ENCODE measurements around the gene SLCO4C1.

Gene SLCO4C1, protein sequence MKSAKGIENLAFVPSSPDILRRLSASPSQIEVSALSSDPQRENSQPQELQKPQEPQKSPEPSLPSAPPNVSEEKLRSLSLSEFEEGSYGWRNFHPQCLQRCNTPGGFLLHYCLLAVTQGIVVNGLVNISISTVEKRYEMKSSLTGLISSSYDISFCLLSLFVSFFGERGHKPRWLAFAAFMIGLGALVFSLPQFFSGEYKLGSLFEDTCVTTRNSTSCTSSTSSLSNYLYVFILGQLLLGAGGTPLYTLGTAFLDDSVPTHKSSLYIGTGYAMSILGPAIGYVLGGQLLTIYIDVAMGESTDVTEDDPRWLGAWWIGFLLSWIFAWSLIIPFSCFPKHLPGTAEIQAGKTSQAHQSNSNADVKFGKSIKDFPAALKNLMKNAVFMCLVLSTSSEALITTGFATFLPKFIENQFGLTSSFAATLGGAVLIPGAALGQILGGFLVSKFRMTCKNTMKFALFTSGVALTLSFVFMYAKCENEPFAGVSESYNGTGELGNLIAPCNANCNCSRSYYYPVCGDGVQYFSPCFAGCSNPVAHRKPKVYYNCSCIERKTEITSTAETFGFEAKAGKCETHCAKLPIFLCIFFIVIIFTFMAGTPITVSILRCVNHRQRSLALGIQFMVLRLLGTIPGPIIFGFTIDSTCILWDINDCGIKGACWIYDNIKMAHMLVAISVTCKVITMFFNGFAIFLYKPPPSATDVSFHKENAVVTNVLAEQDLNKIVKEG

DNA sequence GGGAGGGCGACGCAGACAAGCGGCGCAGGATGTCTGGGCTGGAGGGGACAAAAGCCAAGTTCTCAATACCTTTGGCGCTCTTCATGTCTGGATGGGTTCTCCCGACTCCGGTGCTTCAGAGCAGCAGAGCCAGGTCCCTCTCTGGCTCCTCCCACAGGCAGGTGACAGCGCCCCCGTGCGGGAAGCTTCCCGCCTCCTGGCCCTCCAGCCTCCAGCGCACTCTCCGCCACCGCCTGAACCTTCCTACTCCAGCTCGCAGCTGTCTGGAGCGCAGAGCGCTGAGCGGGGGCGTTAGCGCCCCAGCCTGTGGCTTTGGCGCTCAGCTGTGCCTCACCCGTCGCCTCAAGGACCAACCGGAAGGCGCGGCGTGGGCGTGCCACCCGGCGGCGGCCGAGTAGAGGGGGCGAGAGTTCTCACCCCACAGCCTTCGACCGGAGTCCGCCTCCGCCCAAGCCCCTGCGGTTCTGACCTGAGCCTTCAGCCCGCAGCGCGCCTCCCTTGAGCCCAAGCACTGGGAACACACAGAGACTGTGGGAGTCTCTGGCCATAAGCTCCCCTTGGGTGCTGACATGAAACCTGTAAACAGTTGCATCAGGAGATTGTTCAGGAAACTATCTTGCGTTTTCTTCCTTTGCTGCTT, at the start of gene SLCO4C1:
TSS of gene SLCO4C1 (minus strand) at position 107 of the 640 bp plus-strand sequence. CDS start at position 85, 22 bp downstream.
- TF ChIP-seq CEBPB (IDR thresholded peaks at IDR 0.05): no peak
- peak; percentile 41; the same call in 1 of the 2 replicates for TF ChIP-seq RAD21 (IDR thresholded peaks at IDR 0.05; ENCODE audit: low read depth)
- TF ChIP-seq, protein P1, sequence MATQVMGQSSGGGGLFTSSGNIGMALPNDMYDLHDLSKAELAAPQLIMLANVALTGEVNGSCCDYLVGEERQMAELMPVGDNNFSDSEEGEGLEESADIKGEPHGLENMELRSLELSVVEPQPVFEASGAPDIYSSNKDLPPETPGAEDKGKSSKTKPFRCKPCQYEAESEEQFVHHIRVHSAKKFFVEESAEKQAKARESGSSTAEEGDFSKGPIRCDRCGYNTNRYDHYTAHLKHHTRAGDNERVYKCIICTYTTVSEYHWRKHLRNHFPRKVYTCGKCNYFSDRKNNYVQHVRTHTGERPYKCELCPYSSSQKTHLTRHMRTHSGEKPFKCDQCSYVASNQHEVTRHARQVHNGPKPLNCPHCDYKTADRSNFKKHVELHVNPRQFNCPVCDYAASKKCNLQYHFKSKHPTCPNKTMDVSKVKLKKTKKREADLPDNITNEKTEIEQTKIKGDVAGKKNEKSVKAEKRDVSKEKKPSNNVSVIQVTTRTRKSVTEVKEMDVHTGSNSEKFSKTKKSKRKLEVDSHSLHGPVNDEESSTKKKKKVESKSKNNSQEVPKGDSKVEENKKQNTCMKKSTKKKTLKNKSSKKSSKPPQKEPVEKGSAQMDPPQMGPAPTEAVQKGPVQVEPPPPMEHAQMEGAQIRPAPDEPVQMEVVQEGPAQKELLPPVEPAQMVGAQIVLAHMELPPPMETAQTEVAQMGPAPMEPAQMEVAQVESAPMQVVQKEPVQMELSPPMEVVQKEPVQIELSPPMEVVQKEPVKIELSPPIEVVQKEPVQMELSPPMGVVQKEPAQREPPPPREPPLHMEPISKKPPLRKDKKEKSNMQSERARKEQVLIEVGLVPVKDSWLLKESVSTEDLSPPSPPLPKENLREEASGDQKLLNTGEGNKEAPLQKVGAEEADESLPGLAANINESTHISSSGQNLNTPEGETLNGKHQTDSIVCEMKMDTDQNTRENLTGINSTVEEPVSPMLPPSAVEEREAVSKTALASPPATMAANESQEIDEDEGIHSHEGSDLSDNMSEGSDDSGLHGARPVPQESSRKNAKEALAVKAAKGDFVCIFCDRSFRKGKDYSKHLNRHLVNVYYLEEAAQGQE (IDR thresholded peaks at IDR 0.05; ENCODE audit: low read depth): no peak
- TF ChIP-seq, protein P2, sequence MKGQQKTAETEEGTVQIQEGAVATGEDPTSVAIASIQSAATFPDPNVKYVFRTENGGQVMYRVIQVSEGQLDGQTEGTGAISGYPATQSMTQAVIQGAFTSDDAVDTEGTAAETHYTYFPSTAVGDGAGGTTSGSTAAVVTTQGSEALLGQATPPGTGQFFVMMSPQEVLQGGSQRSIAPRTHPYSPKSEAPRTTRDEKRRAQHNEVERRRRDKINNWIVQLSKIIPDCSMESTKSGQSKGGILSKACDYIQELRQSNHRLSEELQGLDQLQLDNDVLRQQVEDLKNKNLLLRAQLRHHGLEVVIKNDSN (IDR thresholded peaks at IDR 0.05): peak; percentile 13; the same call in 1 of the 2 replicates
- peak; percentile 44 for TF ChIP-seq TEAD4 (IDR thresholded peaks at IDR 0.05)
- peak; percentile 14; the same call in 1 of the 2 replicates for TF ChIP-seq TCF12 (IDR thresholded peaks at IDR 0.05; ENCODE audit: low read depth)
- TF ChIP-seq, protein P3, sequence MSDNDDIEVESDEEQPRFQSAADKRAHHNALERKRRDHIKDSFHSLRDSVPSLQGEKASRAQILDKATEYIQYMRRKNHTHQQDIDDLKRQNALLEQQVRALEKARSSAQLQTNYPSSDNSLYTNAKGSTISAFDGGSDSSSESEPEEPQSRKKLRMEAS (IDR thresholded peaks at IDR 0.05): no peak; the same call in none of the 2 replicates
- TF ChIP-seq NFIC (IDR thresholded peaks at IDR 0.05): 0 out of 2 replicates have a peak, but pooled peaks have one; percentile 6
- no peak for TF ChIP-seq ZBTB7A (IDR thresholded peaks at IDR 0.05; ENCODE audit: low read depth)
- no peak for TF ChIP-seq EP300 (IDR thresholded peaks at IDR 0.05; ENCODE audit: borderline replicate concordance)
- TF ChIP-seq CREB1 (IDR thresholded peaks at IDR 0.05; ENCODE audit: low read depth): no peak
- no peak for TF ChIP-seq FOXM1 (IDR thresholded peaks at IDR 0.05; ENCODE audit: borderline replicate concordance, low read depth)
- 0 out of 2 replicates have a peak, but pooled peaks have one; percentile 22 for TF ChIP-seq YY1 (IDR thresholded peaks at IDR 0.05; ENCODE audit: low read depth)
- TF ChIP-seq EGR1 (IDR thresholded peaks at IDR 0.05): peak; percentile 99
- TF ChIP-seq TAF1 (IDR thresholded peaks at IDR 0.05; ENCODE audit: low read depth): peak; percentile 38; the same call in 1 of the 2 replicates

DNA sequence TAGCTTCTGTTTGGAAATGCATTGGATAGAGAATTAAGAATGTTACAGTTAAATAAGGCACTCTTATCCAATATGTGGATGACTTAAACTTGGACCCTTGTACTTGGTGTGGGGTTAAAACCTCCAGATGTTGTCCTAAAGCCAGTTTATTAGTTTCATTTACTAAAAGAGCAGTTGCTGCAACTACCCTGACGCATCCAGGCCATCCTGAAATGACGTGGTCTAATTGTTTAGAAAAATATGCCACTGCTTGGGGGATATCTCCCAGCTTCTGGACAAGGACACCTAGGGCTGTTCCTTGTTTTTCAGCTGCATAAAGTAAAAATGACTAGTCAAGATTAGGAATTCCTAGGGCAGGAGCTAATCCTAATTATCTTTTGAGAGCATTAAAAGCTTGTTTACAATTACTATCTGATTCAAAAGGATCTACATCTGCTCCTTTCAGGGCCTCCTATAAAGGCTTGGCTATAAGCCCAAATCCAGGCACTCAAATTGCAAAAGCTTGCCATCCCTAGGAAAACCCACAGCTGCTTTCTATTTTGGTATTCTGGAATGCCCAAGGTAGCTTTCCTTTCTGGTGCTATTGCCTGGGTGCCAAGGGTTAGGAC, 45.7 kb upstream of the SLCO4C1 start:
- no peak for TF ChIP-seq EGR1 (IDR thresholded peaks at IDR 0.05)
- TF ChIP-seq ZBTB7A (IDR thresholded peaks at IDR 0.05; ENCODE audit: low read depth): no peak
- no peak for TF ChIP-seq CREB1 (IDR thresholded peaks at IDR 0.05; ENCODE audit: low read depth)
- TF ChIP-seq TEAD4 (IDR thresholded peaks at IDR 0.05): no peak
- TF ChIP-seq EP300 (IDR thresholded peaks at IDR 0.05; ENCODE audit: borderline replicate concordance): no peak
- no peak for TF ChIP-seq FOXM1 (IDR thresholded peaks at IDR 0.05; ENCODE audit: borderline replicate concordance, low read depth)
- TF ChIP-seq, protein P2 (IDR thresholded peaks at IDR 0.05): no peak
- TF ChIP-seq, protein P1 (IDR thresholded peaks at IDR 0.05; ENCODE audit: low read depth): no peak
- no peak for TF ChIP-seq CEBPB (IDR thresholded peaks at IDR 0.05)
- no peak for TF ChIP-seq YY1 (IDR thresholded peaks at IDR 0.05; ENCODE audit: low read depth)
- no peak for TF ChIP-seq TCF12 (IDR thresholded peaks at IDR 0.05; ENCODE audit: low read depth)
- TF ChIP-seq RAD21 (IDR thresholded peaks at IDR 0.05; ENCODE audit: low read depth): no peak
- TF ChIP-seq, protein P3 (IDR thresholded peaks at IDR 0.05): no peak
- TF ChIP-seq NFIC (IDR thresholded peaks at IDR 0.05): no peak
- no peak for TF ChIP-seq TAF1 (IDR thresholded peaks at IDR 0.05; ENCODE audit: low read depth)

DNA sequence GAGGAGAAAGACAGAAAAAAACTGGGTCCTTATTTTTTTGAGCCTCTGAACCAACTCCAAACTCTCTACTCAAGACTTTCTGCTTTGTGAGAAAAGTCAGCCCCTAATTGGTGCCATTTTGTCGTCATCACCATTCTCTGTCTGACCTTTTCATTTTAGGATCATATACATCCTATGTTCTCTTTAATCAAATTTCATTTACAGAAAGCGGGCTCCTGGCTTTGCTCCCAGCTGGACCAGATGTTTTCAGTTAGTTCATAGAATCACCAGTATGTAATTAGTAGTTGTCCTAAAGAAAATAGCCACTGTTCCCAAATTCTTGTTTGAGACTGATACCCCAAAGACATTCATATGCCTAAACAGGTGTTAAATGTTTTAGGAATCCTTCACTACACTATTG, 28.6 kb upstream of the SLCO4C1 start:
- TF ChIP-seq CEBPB (IDR thresholded peaks at IDR 0.05) (no peak), TAF1 (IDR thresholded peaks at IDR 0.05; ENCODE audit: low read depth) (no peak), CREB1 (IDR thresholded peaks at IDR 0.05; ENCODE audit: low read depth) (no peak), EGR1 (IDR thresholded peaks at IDR 0.05) (no peak), ZBTB7A (IDR thresholded peaks at IDR 0.05; ENCODE audit: low read depth) (no peak), RAD21 (IDR thresholded peaks at IDR 0.05; ENCODE audit: low read depth) (no peak), TEAD4 (IDR thresholded peaks at IDR 0.05) (no peak), YY1 (IDR thresholded peaks at IDR 0.05; ENCODE audit: low read depth) (no peak), TCF12 (IDR thresholded peaks at IDR 0.05; ENCODE audit: low read depth) (no peak), EP300 (IDR thresholded peaks at IDR 0.05; ENCODE audit: borderline replicate concordance) (no peak)
- TF ChIP-seq, protein P1 (IDR thresholded peaks at IDR 0.05; ENCODE audit: low read depth): no peak
- TF ChIP-seq, protein P3 (IDR thresholded peaks at IDR 0.05): no peak
